HUDEP-2 (cell line): ENCODE results near the gene ABHD2.
"Not testable (repeated sequence)": the region's sequence is repeated elsewhere in the genome, so short reads cannot be mapped to it uniquely, and the experiment has no call there.

Source experiments
- DNase-seq, 76 experiments: peaks; one replicate each; lab custom pipeline; 2025; ENCODE audit not compliant: unreplicated experiment in 76 of 76; lab: John Stamatoyannopoulos, UW

The ABHD2 gene

GRCh38 chr15:89136818-89137772 lies 48.8 kb downstream of the ABHD2 start:
- DNase-seq, result no peak

- no peak for DNase-seq
Measured at GRCh38 chr15:89137926-89138325, 49.7 kb downstream of the ABHD2 start.

- no peak for DNase-seq
Measured at GRCh38 chr15:89138999-89139612, 50.9 kb downstream of the ABHD2 start.

GRCh38 chr15:89139613-89140499 lies 51.6 kb downstream of the ABHD2 start:
- no peak for DNase-seq

- DNase-seq, result no peak
Measured at GRCh38 chr15:89140595-89140994, 52.3 kb downstream of the ABHD2 start.

- DNase-seq, result not testable (repeated sequence)
Measured at GRCh38 chr15:89141159-89141558, 52.9 kb downstream of the ABHD2 start.

- no peak for DNase-seq
Measured at GRCh38 chr15:89141885-89142284, 53.6 kb downstream of the ABHD2 start.

- DNase-seq, result no peak
Measured at GRCh38 chr15:89142423-89142822, 54.2 kb downstream of the ABHD2 start.

- DNase-seq, result no peak
Measured at GRCh38 chr15:89143503-89144162, 55.4 kb downstream of the ABHD2 start.

- no peak for DNase-seq
Measured at GRCh38 chr15:89144491-89144890, 56.2 kb downstream of the ABHD2 start.

- no peak for DNase-seq
Measured at GRCh38 chr15:89146366-89146765, 58.1 kb downstream of the ABHD2 start.

GRCh38 chr15:89148126-89148525 lies 59.9 kb downstream of the ABHD2 start:
- no peak for DNase-seq

- DNase-seq, result no peak
Measured at GRCh38 chr15:89149501-89150101, 61.3 kb downstream of the ABHD2 start.

- DNase-seq, result no peak
Measured at GRCh38 chr15:89150287-89150686, 62.0 kb downstream of the ABHD2 start.

- no peak for DNase-seq
Measured at GRCh38 chr15:89150762-89151664, 62.8 kb downstream of the ABHD2 start.

- no peak for DNase-seq
Measured at GRCh38 chr15:89155122-89155521, 66.9 kb downstream of the ABHD2 start.

GRCh38 chr15:89155656-89156055 lies 67.4 kb downstream of the ABHD2 start:
- DNase-seq, result no peak

GRCh38 chr15:89157061-89157460 lies 68.8 kb downstream of the ABHD2 start:
- no peak for DNase-seq

GRCh38 chr15:89157918-89158564 lies 69.8 kb downstream of the ABHD2 start:
- DNase-seq, result no peak
